ENCODE measurements around the gene LIN28A.
"Not testable (repeated sequence)": the region's sequence is repeated elsewhere in the genome, so short reads cannot be mapped to it uniquely, and the experiment has no call there.

The LIN28A gene

DNA sequence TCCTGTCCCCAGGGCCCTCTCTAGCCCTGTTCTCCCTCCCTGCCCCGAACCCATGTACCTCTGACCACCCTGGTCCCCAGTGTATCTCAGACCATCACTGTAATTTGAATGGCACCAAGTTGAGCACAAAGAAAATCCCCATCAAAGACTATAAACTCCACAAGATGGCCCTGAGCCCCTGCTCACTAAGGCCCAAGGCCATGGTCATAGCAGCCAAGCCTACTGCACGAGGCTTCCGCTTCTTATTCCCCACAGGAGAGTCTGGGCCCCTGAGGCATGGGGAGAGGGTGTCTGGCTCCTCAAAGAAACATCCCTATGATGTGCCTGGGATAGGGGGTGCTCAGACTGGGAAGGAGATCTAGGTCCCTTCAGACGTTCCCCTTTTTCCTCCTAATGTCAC lies 42.6 kb upstream of the LIN28A start:
- in situ Hi-C loops (cut with MboI; ENCODE audit: low pct_unique_long_range_greater_than_20kb, low sequenced_read_pairs, unreplicated experiment): no loop called here
- no peak for DNase-seq (ENCODE audit: low spot score)
- TF ChIP-seq, protein P1, sequence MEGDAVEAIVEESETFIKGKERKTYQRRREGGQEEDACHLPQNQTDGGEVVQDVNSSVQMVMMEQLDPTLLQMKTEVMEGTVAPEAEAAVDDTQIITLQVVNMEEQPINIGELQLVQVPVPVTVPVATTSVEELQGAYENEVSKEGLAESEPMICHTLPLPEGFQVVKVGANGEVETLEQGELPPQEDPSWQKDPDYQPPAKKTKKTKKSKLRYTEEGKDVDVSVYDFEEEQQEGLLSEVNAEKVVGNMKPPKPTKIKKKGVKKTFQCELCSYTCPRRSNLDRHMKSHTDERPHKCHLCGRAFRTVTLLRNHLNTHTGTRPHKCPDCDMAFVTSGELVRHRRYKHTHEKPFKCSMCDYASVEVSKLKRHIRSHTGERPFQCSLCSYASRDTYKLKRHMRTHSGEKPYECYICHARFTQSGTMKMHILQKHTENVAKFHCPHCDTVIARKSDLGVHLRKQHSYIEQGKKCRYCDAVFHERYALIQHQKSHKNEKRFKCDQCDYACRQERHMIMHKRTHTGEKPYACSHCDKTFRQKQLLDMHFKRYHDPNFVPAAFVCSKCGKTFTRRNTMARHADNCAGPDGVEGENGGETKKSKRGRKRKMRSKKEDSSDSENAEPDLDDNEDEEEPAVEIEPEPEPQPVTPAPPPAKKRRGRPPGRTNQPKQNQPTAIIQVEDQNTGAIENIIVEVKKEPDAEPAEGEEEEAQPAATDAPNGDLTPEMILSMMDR (IDR thresholded peaks at IDR 0.05; ENCODE audit: extremely low read depth, insufficient read depth, missing control alignments): peak; percentile 8

DNA sequence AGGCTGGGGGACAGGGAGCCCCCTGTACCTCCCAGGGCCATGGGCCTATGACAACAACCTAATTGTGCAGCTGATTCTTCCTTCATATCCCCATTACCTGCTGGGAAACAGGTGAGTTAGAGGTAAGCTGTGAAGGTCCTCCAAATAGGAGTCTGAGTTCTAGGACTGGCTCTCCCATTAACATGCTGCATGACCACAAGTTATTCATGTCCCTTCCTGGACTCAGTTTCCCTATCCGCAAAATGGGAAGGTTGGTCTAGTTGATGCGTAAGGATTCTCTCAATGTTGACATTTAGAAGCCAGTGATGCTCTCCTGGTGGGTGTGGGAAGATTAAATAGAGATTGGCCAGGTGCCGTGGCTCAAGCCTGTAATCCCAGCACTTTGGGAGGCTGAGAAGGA lies 42.1 kb upstream of the LIN28A start:
- DNase-seq (ENCODE audit: low spot score): no peak
- in situ Hi-C loops (cut with MboI; ENCODE audit: low pct_unique_long_range_greater_than_20kb, low sequenced_read_pairs, unreplicated experiment): no loop called here
- TF ChIP-seq, protein P1 (IDR thresholded peaks at IDR 0.05; ENCODE audit: extremely low read depth, insufficient read depth, missing control alignments): no peak

DNA sequence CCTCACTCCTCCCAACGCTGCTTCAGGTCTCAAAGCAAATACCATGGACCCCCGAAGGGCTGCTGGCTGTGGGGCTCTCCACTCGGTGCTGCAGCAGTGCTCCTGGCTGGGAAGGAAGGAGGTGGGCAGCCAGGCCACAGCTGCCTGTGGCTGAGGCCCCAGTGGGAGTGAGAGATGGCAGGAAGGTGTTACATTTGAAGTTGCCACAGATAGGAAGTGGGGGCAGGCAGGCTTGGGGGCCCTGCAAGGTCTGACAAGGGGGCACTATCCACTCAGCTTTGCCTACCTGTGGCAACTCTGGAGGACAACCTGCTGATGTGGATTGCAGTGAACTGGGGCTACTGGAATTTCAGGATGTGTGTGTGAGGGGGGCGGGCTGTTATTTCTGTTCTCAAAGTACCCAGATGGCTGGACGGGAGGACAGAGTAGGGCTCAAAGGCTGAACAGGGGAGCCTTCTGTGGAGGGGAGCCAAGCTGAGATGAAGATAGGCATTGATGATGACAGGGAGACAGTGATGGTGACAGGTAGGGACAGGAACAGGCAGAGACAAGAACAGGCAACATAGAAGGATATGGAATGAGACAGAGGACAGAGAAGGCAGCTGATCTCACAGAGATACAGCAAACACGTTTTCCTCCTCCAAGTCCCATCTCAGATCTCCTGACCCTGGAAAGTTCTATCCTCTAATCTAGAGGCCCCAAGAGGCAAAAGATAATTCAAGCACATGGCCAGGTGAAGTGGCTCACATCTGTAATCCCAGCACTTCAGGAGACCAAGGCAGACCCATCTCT lies 39.8 kb upstream of the LIN28A start:
- TF ChIP-seq, protein P1 (IDR thresholded peaks at IDR 0.05; ENCODE audit: extremely low read depth, insufficient read depth, missing control alignments): no peak
- in situ Hi-C loops (cut with MboI; ENCODE audit: low pct_unique_long_range_greater_than_20kb, low sequenced_read_pairs, unreplicated experiment): no loop called here
- no peak for DNase-seq (ENCODE audit: low spot score)

DNA sequence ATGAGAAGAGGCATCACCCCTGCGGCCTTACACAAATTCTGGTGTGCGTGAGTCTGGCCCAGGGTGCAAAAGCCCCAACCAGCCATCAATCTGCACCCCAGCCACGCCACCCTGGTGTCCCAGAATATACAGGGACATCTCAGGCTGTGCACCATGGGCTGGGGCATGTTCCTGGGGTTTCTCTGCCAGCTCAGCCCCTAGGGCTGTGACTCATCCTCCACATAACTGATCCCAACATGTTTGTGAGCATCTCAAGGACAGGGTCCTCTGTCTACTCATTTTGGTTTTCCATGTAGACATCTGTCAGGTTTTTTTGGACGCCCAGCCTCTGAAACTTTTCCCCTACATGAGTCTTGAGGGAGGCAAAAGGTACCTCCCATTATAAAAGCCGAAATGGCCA lies 38.6 kb upstream of the LIN28A start:
- TF ChIP-seq, protein P1 (IDR thresholded peaks at IDR 0.05; ENCODE audit: extremely low read depth, insufficient read depth, missing control alignments): no peak
- in situ Hi-C loops (cut with MboI; ENCODE audit: low pct_unique_long_range_greater_than_20kb, low sequenced_read_pairs, unreplicated experiment): no loop called here
- DNase-seq (ENCODE audit: low spot score): no peak

DNA sequence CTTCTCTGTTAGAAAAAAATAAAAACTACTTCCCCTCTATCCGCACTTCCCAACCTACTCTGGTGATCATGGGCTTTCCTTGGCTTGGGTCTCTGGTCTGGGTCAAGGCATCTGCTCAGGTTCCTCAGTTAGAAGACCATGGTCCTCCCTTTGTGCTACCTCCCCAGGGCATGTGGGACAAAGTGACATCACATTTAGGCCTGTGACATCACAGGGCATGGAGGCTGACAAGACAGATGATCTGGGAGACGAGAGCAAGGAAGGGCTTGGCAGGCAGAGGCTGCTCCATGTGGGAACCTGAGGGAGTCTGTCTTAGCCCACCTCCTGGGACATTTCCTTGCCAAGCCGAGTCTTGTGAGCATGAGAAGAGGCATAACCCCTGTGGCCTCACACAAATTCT lies 38.0 kb upstream of the LIN28A start, which contains the start of gene ZNF683:
ZNF683 (minus strand) TSS at position 140 of the 400 bp plus-strand sequence. CDS start 4,179 bp downstream, outside the sequence.
- in situ Hi-C loops (cut with MboI; ENCODE audit: low pct_unique_long_range_greater_than_20kb, low sequenced_read_pairs, unreplicated experiment); DNase-seq (ENCODE audit: low spot score): not testable (repeated sequence)

DNA sequence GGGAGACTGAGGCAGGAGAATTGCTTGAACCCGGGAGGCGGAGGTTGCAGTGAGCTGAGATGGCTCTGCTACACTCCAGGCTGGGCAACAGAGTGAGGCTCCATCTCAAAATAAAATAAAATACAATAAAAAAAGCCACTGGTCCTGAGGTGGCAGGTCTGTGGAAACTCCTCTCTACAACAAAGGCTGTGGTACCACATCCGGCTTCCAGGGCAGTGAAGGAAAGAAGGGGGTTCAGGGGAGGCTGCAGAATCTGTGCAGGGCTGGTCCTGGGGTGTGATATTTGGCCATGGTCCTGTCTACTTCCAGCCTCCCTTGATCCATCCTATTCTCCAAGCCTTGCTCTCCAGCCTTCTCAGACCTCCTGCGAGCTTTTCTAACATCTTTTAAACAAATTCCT lies 37.3 kb upstream of the LIN28A start:
- TF ChIP-seq, protein P1 (IDR thresholded peaks at IDR 0.05; ENCODE audit: extremely low read depth, insufficient read depth, missing control alignments): no peak
- no peak for DNase-seq (ENCODE audit: low spot score)
- in situ Hi-C loops (cut with MboI; ENCODE audit: low pct_unique_long_range_greater_than_20kb, low sequenced_read_pairs, unreplicated experiment): no loop called here

DNA sequence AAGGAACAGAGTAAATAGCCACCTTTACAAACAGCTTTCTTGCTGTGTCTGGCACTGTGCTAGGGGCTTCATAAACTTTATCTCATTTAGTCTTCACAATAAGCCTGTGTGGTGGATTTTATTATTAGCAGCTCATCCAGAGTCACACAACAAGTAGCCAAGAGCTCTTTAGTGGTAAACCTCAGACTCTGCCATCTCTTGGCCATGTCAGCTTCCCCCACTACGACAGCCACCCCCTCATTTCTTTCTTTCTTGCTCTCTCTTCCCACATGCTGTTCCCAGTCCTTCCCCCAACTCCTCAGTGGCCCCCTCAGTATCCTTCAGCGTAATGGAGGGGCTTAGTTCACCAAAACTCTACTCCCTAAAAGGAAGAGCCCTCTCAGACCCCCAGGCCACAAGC lies 36.8 kb upstream of the LIN28A start:
- in situ Hi-C loops (cut with MboI; ENCODE audit: low pct_unique_long_range_greater_than_20kb, low sequenced_read_pairs, unreplicated experiment): no loop called here
- TF ChIP-seq, protein P1 (IDR thresholded peaks at IDR 0.05; ENCODE audit: extremely low read depth, insufficient read depth, missing control alignments): no peak
- DNase-seq (ENCODE audit: low spot score): no peak

DNA sequence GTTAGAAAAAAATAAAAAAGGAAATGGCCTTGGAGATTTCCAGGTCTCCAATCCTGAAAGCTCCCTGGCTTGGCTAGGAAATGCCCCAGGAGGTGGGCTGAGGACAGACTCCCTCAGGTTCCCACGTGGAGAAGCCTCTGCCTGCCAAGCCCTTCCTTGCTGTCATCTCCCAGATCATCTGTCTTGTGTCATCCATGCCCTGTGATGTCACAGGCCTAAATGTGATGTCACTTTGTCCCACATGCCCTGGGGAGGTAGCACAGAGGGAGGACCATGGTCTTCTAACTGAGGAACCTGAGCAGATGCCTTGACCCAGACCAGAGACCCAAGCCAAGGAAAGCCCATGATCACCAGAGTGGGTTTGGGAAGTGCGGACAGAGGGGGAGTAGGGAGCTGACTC lies 36.3 kb upstream of the LIN28A start:
- in situ Hi-C loops (cut with MboI; ENCODE audit: low pct_unique_long_range_greater_than_20kb, low sequenced_read_pairs, unreplicated experiment): not testable (repeated sequence)

More for the DNA sequence above, 36.3 kb upstream of the LIN28A start:
- not testable (repeated sequence) for DNase-seq (ENCODE audit: low spot score)
